SJSA1 (cell line): ENCODE data around the gene CNTNAP5. TPM values are rescaled to one million over a fixed set of nuclear protein-coding genes. Genes with fewer than 3 reads are reported as not detected.

ENCODE experiments used
- DNase-seq, 2 experiments: peaks; one replicate each; pipeline ENCODE4 v3.0.0-alpha.2; 2015 to 2020; ENCODE audit warnings: low spot score in 2 of 2, low read depth in 1 of 2
- H3K27ac ChIP-seq: fragments of 250-450 bp; sonication (Bioruptor Pico); 2 replicates; pipeline ENCODE4 v1.5.1; 2020; ENCODE audit warnings: mild to moderate bottlenecking, moderate library complexity
- H3K27me3 ChIP-seq: fragments of 250-450 bp; sonication (Bioruptor Pico); replicated peaks from 2 replicates; pipeline ENCODE4 v1.5.1; 2020; ENCODE audit warnings: mild to moderate bottlenecking, moderate library complexity
- H3K36me3 ChIP-seq: fragments of 250-450 bp; sonication (Bioruptor Pico); 2 replicates; pipeline ENCODE4 v1.5.1; 2020; ENCODE audit warnings: mild to moderate bottlenecking
- H3K4me1 ChIP-seq: fragments of 250-450 bp; sonication (Bioruptor Pico); replicated peaks from 2 replicates; pipeline ENCODE4 v1.6.1; 2021; ENCODE audit warnings: mild to moderate bottlenecking
- H3K4me3 ChIP-seq: fragments of 250-450 bp; sonication (Bioruptor Pico); 2 replicates; pipeline ENCODE4 v1.5.1; 2020; ENCODE audit warnings: mild to moderate bottlenecking
- H3K9me3 ChIP-seq: fragments of 250-450 bp; sonication (Bioruptor Pico); replicated peaks from 2 replicates; pipeline ENCODE4 v1.5.1; 2020; ENCODE audit warnings: mild to moderate bottlenecking
- total RNA-seq: library from RNA; depleted of rRNA; stranded (reverse); fragments of >200 nt; shearing (Covaris generic); gene quantifications from 2 replicates; pipeline ENCODE4 v1.2.3, GENCODE V29; 2014

The CNTNAP5 gene
- total RNA-seq, 1 experiment from 2014 or later: not detected

DNA sequence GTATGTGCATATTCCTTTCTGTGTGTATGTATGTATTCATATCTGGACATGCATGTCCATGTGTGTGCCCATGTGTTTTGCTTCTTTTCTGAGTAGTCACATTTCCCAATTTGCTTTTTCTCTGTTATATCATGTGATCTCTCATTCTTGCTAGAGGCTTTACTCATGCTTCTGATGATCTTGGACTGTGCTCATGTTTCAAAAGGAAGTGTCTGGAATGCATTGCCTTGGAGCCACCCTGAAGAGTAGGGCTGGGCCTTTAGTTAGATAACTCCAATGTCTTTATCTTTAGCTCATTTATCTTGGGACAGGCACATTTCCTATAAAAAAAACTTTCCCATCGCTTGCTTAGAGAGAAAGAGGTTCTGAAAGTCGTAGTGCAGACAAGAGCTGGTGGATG lies 859.2 kb downstream of the CNTNAP5 start:
- H3K27ac ChIP-seq: no peak overlapping the region
- DNase-seq: no peak
- H3K4me1 ChIP-seq: no peaks in the 10 kb centered on the region
- H3K4me3 ChIP-seq: no peak overlapping the region
- H3K9me3 ChIP-seq: peaks cover 7% of the 10 kb centered on the region; the same call in 1 of the 2 replicates
- H3K27me3 ChIP-seq: no peaks in the 10 kb centered on the region
- no peaks in the 10 kb centered on the region for H3K36me3 ChIP-seq

DNA sequence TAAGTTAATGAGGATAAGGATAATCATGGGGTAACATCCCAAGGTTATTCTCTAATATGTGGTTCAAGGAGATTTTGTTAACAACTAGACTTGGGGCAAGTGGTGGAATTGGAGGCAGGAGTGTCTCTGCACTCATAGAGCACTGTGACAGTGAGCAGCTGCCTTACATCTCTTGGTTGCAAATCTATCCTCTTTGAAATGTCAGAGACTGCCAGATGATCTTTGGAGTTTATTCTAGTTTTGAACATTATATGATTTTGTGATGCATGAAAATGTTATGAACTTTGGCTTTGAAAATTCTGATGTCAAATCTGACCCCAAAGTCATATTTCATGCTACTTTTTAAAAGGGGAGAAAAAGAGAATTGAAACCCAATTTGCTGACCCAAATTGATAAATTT lies 861.1 kb downstream of the CNTNAP5 start:
- no peak overlapping the region for H3K27ac ChIP-seq
- no peaks in the 10 kb centered on the region for H3K27me3 ChIP-seq
- H3K4me3 ChIP-seq: no peak overlapping the region
- H3K4me1 ChIP-seq: no peaks in the 10 kb centered on the region
- no peak for DNase-seq
- no peaks in the 10 kb centered on the region for H3K36me3 ChIP-seq
- H3K9me3 ChIP-seq: peaks cover 12% of the 10 kb centered on the region

DNA sequence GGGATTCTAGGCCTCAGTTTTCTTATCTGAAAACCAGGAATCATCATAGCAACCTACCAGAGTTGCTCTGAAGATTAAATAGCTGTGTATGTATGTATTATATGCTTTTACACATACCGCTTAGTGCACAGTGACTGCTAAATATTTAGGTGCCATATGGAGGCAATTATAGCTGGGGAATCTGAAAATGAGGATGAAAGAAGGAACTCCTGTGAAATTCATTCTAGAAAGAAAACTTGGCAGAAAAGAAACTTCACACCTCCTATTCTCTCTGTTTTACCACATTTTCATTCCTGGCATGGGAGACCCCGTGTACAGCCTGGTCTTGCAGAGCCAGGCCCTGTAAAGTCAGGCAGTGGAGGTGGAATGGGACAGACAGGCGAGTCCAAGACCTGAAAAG lies 862.4 kb downstream of the CNTNAP5 start:
- Histone ChIP-seq H3K27ac (no peak overlapping the region), H3K36me3 (no peaks in the 10 kb centered on the region), H3K27me3 (no peaks in the 10 kb centered on the region), H3K4me3 (no peak overlapping the region), H3K4me1 (no peaks in the 10 kb centered on the region), H3K9me3 (peaks cover 12% of the 10 kb centered on the region)
- no peak for DNase-seq

DNA sequence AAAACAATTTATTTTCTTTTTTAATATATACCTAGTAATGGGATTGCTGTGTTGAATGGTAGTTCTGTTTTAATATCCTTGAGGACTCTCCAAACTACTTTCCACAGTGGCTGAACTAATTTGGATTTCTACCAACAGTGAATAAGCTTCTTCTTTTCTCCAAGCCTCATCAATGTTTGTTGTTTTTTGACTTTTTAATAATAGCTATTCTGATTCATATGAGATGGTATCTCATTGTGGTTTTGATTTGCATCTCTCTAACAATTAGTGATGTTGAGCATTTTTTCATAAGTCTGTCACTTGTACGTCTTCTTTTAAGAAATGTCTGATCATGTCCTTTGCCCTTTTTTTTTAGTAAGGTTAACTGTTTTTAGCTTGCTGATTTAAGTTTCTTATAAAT lies 863.3 kb downstream of the CNTNAP5 start:
- DNase-seq: no peak
- H3K4me1 ChIP-seq: no peaks in the 10 kb centered on the region
- no peak overlapping the region for H3K4me3 ChIP-seq
- peaks cover 12% of the 10 kb centered on the region for H3K9me3 ChIP-seq
- H3K27me3 ChIP-seq: no peaks in the 10 kb centered on the region
- no peaks in the 10 kb centered on the region for H3K36me3 ChIP-seq
- no peak overlapping the region for H3K27ac ChIP-seq

DNA sequence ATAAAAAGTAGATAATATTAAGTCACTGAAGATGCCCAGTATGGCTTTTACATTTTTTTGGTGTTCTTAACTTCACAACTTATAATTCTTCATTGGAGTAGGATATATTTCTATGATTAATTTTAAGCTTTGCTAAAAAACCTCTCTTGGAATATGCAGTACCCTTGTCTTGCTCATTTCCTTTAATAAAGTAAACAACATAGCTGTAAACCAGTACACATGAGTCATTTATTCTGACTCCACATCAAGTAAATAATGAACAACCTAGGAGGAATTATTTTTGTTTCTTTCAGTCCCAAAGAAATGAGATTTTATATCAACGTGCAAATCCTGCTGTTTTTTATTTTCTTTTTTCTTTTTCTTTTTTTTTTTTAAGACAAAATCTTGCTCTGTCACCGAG lies 869.1 kb downstream of the CNTNAP5 start:
- H3K4me3 ChIP-seq: no peak overlapping the region
- H3K36me3 ChIP-seq: no peaks in the 10 kb centered on the region
- no peaks in the 10 kb centered on the region for H3K27me3 ChIP-seq
- no peak for DNase-seq
- peaks cover 11% of the 10 kb centered on the region; the same call in 1 of the 2 replicates for H3K9me3 ChIP-seq
- no peak overlapping the region for H3K27ac ChIP-seq
- no peaks in the 10 kb centered on the region for H3K4me1 ChIP-seq

DNA sequence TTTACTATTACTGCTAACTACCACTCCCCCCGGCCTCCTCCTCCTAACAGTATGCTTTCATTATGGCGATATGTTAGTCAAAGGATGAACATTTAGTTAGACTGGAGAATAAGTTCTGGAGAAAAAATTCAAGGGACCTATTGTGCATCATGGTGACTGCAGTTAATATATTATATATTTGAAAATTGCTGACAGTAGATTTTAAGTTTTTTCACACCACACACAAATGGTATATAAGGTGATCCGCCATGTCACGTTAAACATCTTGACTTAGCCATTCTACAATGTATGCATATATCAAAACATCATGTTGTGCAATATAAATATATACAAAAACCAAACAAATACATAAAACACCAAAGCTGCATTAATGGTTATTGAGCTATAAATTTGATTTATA lies 873.7 kb downstream of the CNTNAP5 start:
- Histone ChIP-seq H3K27me3 (no peaks in the 10 kb centered on the region), H3K4me1 (no peaks in the 10 kb centered on the region), H3K9me3 (peaks cover 11% of the 10 kb centered on the region; the same call in 1 of the 2 replicates), H3K4me3 (no peak overlapping the region), H3K27ac (no peak overlapping the region), H3K36me3 (no peaks in the 10 kb centered on the region)
- no peak for DNase-seq

DNA sequence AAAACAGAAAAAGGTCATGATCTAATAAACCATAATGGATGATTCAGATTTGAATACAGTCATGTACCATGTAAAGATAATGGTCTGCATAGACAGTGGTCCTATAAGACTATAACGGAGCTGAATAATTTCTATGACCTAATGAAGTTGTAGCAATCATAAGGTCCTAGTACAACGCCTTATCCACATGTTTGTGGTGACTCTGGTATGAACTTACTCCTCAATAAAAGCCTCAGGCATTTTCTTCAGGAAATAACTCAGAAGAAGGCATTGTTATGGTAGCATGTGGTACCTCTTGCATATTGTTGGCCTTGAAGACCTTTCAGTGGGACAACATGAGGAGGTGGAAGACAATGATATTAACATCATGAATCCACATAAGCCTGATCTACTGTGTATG lies 883.3 kb downstream of the CNTNAP5 start:
- Histone ChIP-seq H3K27ac (no peak overlapping the region), H3K27me3 (no peaks in the 10 kb centered on the region), H3K9me3 (peaks cover 3% of the 10 kb centered on the region; the same call in 1 of the 2 replicates), H3K36me3 (no peaks in the 10 kb centered on the region), H3K4me1 (no peaks in the 10 kb centered on the region), H3K4me3 (no peak overlapping the region)
- no peak for DNase-seq

DNA sequence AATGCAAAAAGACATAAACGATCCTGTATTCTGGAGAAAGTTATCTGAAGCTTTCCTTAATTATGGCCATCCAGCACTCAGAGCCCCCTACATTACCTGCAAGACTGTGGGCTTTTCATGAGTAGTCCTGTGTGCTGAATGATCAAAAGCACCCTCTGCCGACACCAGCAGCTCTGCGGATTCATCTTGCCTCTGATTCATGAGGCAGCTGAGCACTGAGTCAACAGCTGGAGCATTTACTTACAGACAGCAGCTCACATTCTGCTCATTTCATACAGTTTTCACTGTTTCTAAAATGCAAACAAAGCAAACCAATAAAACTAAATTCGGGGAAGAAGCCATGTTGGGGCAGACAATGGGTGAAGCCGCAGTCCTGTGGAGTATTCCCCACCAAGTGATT lies 886.5 kb downstream of the CNTNAP5 start:
- Histone ChIP-seq H3K36me3 (no peaks in the 10 kb centered on the region), H3K27me3 (no peaks in the 10 kb centered on the region), H3K27ac (no peak overlapping the region), H3K4me3 (no peak overlapping the region), H3K4me1 (no peaks in the 10 kb centered on the region), H3K9me3 (peaks cover 3% of the 10 kb centered on the region; the same call in 1 of the 2 replicates)
- DNase-seq: no peak

DNA sequence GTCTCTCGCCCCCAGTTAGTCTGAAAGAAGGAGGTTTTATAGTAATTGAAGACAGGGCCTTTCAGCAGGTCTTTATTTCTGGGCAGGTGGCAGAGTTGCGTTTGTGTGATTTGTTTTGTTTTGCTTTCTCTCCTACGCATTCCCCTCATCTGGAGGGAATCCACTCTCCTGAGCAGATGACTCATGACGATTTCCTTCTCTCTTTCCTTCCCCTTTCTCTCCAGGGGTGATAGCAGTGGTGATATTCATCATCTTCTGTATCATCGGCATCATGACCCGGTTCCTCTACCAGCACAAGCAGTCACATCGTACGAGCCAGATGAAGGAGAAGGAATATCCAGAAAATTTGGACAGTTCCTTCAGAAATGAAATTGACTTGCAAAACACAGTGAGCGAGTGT lies 888.8 kb downstream of the CNTNAP5 start:
- Histone ChIP-seq H3K36me3 (no peaks in the 10 kb centered on the region), H3K27ac (no peak overlapping the region), H3K4me3 (no peak overlapping the region), H3K4me1 (no peaks in the 10 kb centered on the region), H3K27me3 (no peaks in the 10 kb centered on the region), H3K9me3 (0 out of 2 replicates have a peak, but pooled peaks cover 3% of the 10 kb centered on the region)
- DNase-seq: no peak

DNA sequence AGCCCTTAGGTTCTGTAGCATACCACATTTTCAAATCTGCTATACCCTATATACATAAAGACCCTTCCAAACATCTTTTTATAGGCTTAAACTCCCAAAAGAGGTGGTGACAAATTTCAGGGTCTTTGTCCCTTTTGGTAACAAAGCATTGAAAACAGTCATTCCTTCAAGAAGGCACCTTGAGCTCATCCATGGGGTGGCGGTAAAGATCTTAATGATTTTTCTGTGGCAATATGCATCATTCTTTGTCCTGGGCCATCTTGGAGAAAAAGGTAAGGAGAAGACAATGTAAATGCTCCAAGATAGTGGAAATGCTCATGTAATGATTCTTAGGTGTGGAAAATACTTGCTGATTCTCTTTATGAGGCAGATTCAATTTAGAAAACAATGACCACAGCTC lies 890.5 kb downstream of the CNTNAP5 start:
- peaks cover 4% of the 10 kb centered on the region; the same call in 1 of the 2 replicates for H3K9me3 ChIP-seq

DNA sequence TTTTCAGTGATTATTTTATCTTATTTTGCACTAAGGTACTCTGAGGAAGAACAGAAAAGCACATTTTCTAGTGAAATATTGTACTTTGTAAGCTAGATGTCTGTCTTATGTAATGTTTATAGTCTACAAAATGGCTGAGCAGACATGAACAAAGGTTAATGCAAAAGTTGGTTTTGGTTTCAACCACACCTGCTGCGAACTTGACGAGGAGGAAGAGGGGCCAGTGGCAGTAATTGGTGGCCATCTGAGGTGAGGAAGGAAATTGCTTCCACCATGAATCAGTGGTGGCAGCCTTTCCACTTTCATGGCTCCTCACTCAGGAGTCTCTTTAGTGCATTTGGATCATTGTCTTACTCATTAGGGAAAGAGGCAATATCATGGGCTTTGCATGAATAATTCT lies 894.2 kb downstream of the CNTNAP5 start:
- H3K4me1 ChIP-seq: no peaks in the 10 kb centered on the region
- no peak overlapping the region for H3K4me3 ChIP-seq
- peaks cover 4% of the 10 kb centered on the region for H3K9me3 ChIP-seq
- H3K27ac ChIP-seq: no peak overlapping the region
- no peaks in the 10 kb centered on the region for H3K36me3 ChIP-seq
- DNase-seq: no peak
- no peaks in the 10 kb centered on the region for H3K27me3 ChIP-seq

More for the DNA sequence above, 890.5 kb downstream of the CNTNAP5 start:
- H3K27me3 ChIP-seq: no peaks in the 10 kb centered on the region
- no peak overlapping the region for H3K4me3 ChIP-seq
- no peak for DNase-seq
- H3K36me3 ChIP-seq: no peaks in the 10 kb centered on the region
- no peak overlapping the region for H3K27ac ChIP-seq
- no peaks in the 10 kb centered on the region for H3K4me1 ChIP-seq

DNA sequence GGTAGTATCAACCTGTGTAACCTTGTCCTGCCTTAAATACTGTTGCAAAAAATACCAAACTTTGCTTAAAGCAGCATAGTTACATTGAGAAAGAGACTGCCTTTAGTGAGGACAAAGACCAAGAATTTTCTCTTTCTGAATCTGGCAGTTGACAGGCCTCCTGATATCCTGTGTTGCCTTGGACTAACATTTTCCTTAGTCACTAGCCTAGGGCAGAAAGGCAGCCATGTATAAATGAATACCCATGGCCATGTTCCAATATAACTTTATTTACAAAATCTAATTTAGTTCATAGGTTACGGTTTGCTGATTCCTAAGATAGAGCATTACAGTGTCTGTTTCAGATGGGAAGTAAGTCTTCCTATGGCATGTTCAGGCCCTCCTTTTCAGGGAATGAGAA lies 895.4 kb downstream of the CNTNAP5 start:
- Histone ChIP-seq H3K4me1 (no peaks in the 10 kb centered on the region), H3K27ac (no peak overlapping the region), H3K36me3 (no peaks in the 10 kb centered on the region), H3K4me3 (no peak overlapping the region), H3K27me3 (no peaks in the 10 kb centered on the region), H3K9me3 (peaks cover 4% of the 10 kb centered on the region)
- no peak for DNase-seq

DNA sequence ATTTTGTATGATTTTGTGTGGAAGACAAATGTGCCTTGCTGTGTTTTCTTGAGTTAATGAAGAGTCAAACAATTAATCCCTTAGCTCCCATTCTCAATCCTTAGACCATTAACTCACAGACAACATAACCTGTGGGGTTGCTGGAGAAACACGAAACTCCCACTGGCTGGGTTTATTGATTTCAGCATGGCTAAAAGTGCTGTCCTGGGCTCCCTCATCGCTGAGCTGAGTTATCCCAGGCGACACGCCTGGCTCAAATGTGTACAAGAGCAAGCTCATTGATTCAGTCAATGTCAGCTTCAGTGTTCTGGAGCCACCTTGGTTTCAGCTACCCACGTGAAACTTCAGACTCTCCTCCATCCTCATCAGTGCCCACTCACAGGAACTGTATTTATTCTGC lies 896.1 kb downstream of the CNTNAP5 start:
- Histone ChIP-seq H3K4me1 (no peaks in the 10 kb centered on the region), H3K27me3 (no peaks in the 10 kb centered on the region), H3K9me3 (peaks cover 4% of the 10 kb centered on the region), H3K27ac (no peak overlapping the region), H3K36me3 (no peaks in the 10 kb centered on the region), H3K4me3 (no peak overlapping the region)
- DNase-seq: no peak

DNA sequence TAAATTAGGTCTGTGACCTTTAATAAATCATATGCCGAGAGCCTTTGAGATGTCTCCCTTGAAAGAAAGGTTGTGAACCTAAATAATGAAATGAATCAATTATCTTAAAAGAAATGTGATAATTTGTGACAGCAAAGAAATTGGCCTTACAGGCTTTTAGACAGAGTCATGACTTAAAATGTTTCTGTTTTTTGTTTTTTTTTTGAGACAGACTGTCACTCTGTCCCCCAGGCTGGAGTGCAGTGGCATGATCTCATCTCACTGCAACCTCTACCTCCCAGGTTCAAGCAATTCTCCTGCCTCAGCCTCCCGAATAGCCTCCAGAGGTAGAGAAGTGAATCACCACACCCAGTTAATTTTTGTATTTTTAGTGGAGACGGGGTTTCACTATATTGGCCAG lies 898.0 kb downstream of the CNTNAP5 start:
- no peaks in the 10 kb centered on the region for H3K36me3 ChIP-seq
- peaks cover 4% of the 10 kb centered on the region for H3K9me3 ChIP-seq
- no peak overlapping the region for H3K4me3 ChIP-seq
- no peaks in the 10 kb centered on the region for H3K27me3 ChIP-seq
- H3K4me1 ChIP-seq: no peaks in the 10 kb centered on the region
- no peak for DNase-seq
- H3K27ac ChIP-seq: no peak overlapping the region

DNA sequence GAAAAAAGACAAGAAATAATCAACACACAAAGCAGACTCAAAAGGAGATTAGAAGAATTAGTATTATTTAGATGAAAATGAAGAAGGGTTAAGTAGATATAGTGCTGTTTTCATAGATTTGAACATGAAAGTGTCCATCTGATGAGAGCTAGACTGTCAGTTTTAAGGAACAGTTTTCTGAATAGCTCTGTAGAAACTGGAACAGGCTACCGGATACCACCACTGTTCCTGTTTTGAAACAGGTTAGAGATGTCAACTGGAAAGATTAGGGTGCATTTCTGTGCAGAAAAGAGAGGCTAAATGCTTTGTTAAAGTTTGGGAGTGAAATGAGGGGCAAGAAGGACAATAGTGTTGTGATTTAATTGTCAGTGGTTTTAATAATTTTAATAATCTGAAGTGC lies 908.8 kb downstream of the CNTNAP5 start:
- H3K4me1 ChIP-seq: no peaks in the 10 kb centered on the region
- peaks cover 9% of the 10 kb centered on the region; the same call in 1 of the 2 replicates for H3K9me3 ChIP-seq
- H3K27me3 ChIP-seq: no peaks in the 10 kb centered on the region
- no peak for DNase-seq
- H3K4me3 ChIP-seq: no peak overlapping the region
- H3K36me3 ChIP-seq: no peaks in the 10 kb centered on the region
- no peak overlapping the region for H3K27ac ChIP-seq
